ENCODE data around the gene SP140L. TPM values are rescaled to one million over a fixed set of nuclear protein-coding genes. Genes with fewer than 3 reads are reported as not detected.
A peak's percentile ranks its signal among the peaks of the same experiment; 100 is the strongest.
"Not testable (repeated sequence)": the region's sequence is repeated elsewhere in the genome, so short reads cannot be mapped to it uniquely, and the experiment has no call there.

Gene SP140L
- total RNA-seq (2022): 20.3 and 33.2 TPM in 2 replicates
- percentile 82 among the genes with signal in this experiment for Bru-seq, nascent RNA
- BruChase-seq, experiment 1, labeled RNA remaining after a 6-hour chase: percentile 70 among the genes with signal in this experiment
- BruChase-seq, experiment 2, labeled RNA remaining after a 2-hour chase: percentile 77 among the genes with signal in this experiment
- long read RNA-seq, transcript SP140L-203 (19 exons, 2,665 nt): major isoform, 21 of 42 reads
- long read RNA-seq, transcript SP140L-201 (18 exons, 2,502 nt): minor isoform, 8 of 42 reads
- long read RNA-seq, partial matches to known transcripts: 5 of 42 reads
- long read RNA-seq, other reads (novel, unspliced or antisense): 7 of 42 reads

DNA sequence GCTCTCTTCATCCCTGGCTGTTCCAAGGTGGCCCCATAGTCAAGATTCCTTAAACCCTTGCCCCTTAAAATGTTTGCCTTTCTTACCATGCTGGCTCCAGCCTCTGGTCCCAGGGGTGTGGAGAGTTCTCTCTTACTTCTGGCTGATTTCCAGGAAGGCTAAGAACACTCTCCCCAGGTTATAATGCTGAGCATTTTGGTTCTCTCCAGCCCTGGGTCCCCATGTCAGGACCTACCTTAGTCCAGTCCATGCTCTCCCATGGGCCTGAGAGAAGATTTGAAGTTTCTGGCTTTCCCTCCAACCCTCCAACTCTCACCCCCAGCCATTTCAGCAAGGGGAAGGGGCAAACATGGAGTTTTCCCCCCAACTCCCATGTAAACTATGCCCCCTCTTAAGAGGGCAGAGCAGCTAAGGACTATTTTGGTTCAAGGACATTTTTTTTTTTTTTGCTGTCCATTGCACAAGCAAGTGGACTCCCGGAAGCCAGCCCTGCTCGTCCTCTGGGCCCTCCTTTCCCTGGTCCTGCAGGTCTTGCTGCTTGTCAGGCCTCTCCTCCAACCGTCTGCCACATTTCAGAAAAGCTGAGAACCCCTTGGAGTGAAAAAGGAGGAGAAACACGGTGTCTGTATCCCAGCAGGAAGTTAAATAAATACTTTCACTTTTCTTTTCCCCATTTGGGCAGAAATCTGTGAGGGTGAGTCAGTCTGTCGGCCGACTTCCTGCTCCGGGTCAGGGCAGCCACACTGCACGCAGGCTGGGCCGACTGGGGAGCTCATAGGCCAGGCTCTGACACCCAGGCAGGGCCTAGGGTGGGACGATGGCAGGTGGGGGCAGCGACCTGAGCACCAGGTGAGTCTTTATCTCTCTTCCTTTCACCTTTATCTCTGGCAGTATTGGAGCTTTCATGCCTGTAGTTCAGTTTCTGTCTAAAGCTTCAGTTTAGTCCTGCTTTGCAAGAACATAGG lies at the start of gene SP140L:
TSS of gene SP140L (plus strand) at position 741 of the 965 bp plus-strand sequence. CDS start at position 818, 77 bp downstream.
- POLR2A ChIA-PET: interaction anchor here (0.7 to 3.8 kb wide), 17 partner anchors 9 to 472 kb away, joined by 3 to 24 read pairs (median 4); partner anchors contain the start of genes FBXO36, SP100, SP110 and TRIP12
- Mint-ChIP-seq H3K4me3 (ENCODE audit: unreplicated experiment) (peak within 1 kb of the TSS; percentile 88), H3K9me3 (ENCODE audit: unreplicated experiment) (no peaks in the 10 kb centered on the region), H3K27ac (ENCODE audit: low read depth, unreplicated experiment) (peak within 1 kb of the TSS; percentile 97), H3K36me3 (ENCODE audit: insufficient read depth, unreplicated experiment) (peaks cover 9% of the 10 kb centered on the region), H3K27me3 (ENCODE audit: insufficient read depth, unreplicated experiment) (no peaks in the 10 kb centered on the region), H3K4me1 (ENCODE audit: insufficient read depth, unreplicated experiment) (peaks cover 15% of the 10 kb centered on the region)
- intact Hi-C loops (cut with micrococcal nuclease): loop anchor here (5.0 kb wide), 2 partner anchors 91 to 104 kb away; partner anchors contain the start of gene SP100
- TF ChIP-seq, protein P1, sequence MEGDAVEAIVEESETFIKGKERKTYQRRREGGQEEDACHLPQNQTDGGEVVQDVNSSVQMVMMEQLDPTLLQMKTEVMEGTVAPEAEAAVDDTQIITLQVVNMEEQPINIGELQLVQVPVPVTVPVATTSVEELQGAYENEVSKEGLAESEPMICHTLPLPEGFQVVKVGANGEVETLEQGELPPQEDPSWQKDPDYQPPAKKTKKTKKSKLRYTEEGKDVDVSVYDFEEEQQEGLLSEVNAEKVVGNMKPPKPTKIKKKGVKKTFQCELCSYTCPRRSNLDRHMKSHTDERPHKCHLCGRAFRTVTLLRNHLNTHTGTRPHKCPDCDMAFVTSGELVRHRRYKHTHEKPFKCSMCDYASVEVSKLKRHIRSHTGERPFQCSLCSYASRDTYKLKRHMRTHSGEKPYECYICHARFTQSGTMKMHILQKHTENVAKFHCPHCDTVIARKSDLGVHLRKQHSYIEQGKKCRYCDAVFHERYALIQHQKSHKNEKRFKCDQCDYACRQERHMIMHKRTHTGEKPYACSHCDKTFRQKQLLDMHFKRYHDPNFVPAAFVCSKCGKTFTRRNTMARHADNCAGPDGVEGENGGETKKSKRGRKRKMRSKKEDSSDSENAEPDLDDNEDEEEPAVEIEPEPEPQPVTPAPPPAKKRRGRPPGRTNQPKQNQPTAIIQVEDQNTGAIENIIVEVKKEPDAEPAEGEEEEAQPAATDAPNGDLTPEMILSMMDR (IDR thresholded peaks at IDR 0.05; ENCODE audit: unreplicated experiment): no peak
- CTCF ChIA-PET: interaction anchor here (0.6 kb wide), 1 partner anchor 487 kb away, joined by 4 read pairs; no protein-coding TSS in a partner anchor
- TSS peak; percentile 79 for BruUV-seq (replicated peaks)
- peak; percentile 80 for DNase-seq (ENCODE audit: unreplicated experiment)

DNA sequence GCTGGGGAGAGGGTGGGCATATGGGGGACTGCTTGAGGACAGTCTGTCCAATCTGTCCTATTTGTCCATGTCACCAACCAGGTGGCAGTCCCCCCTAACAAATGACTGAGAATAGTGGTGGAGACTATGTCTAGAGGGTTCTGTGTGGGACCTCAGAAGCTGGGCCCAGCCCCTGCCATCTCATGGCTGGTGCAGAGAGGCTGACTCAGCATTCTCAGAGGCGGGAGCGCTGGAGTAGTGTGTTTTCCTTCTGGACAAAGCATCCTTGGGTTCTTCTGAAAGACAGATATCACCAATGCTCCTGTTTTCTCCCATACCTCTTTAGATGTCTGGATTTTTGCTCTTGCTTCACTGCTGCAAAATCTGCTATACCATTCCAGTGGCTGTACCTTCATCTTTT lies 44.1 kb upstream of the SP140L start:
- Mint-ChIP-seq H3K9me3 (ENCODE audit: unreplicated experiment) (no peaks in the 10 kb centered on the region), H3K4me1 (ENCODE audit: insufficient read depth, unreplicated experiment) (no peaks in the 10 kb centered on the region), H3K4me3 (ENCODE audit: unreplicated experiment) (no peak overlapping the region), H3K27me3 (ENCODE audit: insufficient read depth, unreplicated experiment) (peaks cover 28% of the 10 kb centered on the region), H3K27ac (ENCODE audit: low read depth, unreplicated experiment) (no peak overlapping the region), H3K36me3 (ENCODE audit: insufficient read depth, unreplicated experiment) (no peaks in the 10 kb centered on the region)
- ChIA-PET CTCF (no interaction called here), POLR2A (no interaction called here)
- TF ChIP-seq, protein P1 (IDR thresholded peaks at IDR 0.05; ENCODE audit: unreplicated experiment): no peak
- DNase-seq (ENCODE audit: unreplicated experiment): no peak
- BruUV-seq (replicated peaks): no TSS peak
- intact Hi-C loops (cut with micrococcal nuclease): no loop called here

DNA sequence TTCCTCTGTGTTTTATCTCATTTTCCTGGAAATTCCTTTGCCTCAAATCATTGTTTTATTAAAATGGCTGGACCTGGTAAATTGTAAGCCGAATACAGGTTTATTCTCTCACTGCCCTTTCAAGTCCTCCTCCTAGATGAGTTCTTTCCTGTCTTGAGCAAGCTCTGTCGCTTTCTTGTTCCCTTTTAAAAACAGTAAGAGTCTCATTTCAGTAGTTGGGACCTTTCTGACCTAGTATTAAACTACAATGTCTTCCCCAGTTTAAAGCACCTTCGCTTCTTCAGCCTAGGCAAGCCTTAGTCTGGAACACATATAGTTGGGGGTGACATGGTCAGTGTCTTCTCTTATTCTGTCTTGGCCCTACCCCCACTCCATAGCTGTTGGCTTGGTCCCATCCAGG lies 40.9 kb upstream of the SP140L start:
- Mint-ChIP-seq H3K27me3 (ENCODE audit: insufficient read depth, unreplicated experiment) (peaks cover 21% of the 10 kb centered on the region), H3K4me3 (ENCODE audit: unreplicated experiment) (no peak overlapping the region), H3K36me3 (ENCODE audit: insufficient read depth, unreplicated experiment) (no peaks in the 10 kb centered on the region), H3K9me3 (ENCODE audit: unreplicated experiment) (peaks cover 7% of the 10 kb centered on the region), H3K4me1 (ENCODE audit: insufficient read depth, unreplicated experiment) (no peaks in the 10 kb centered on the region), H3K27ac (ENCODE audit: low read depth, unreplicated experiment) (no peak overlapping the region)
- ChIA-PET POLR2A (no interaction called here), CTCF (no interaction called here)
- TF ChIP-seq, protein P1 (IDR thresholded peaks at IDR 0.05; ENCODE audit: unreplicated experiment): no peak
- intact Hi-C loops (cut with micrococcal nuclease): no loop called here
- BruUV-seq (replicated peaks): no TSS peak
- DNase-seq (ENCODE audit: unreplicated experiment): no peak

DNA sequence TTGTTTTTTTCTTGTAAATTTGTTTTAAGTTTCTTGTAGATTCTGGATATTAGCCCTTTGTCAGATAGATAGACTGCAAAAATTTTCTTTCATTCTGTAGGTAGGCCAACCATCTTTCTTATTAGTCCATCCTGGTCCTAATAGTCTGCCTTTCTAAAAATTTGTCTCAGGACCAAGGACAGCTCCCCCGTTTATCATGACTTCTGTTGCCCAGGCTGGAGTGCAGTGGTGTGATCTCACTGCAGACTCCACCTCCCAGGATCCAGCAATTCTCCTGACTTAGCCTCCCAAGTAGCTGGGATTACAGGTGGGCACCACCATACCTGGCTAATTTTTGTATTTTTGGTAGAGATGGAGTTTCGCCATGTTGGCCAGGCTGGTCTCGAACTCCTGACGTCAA lies 37.7 kb upstream of the SP140L start:
- not testable (repeated sequence) for H3K4me1 Mint-ChIP-seq (ENCODE audit: insufficient read depth, unreplicated experiment)

More for the DNA sequence above, 37.7 kb upstream of the SP140L start:
- CTCF ChIA-PET; H3K36me3 Mint-ChIP-seq (ENCODE audit: insufficient read depth, unreplicated experiment); H3K9me3 Mint-ChIP-seq (ENCODE audit: unreplicated experiment); H3K27ac Mint-ChIP-seq (ENCODE audit: low read depth, unreplicated experiment); BruUV-seq (replicated peaks); H3K4me3 Mint-ChIP-seq (ENCODE audit: unreplicated experiment); intact Hi-C loops (cut with micrococcal nuclease): not testable (repeated sequence)
- peaks cover 10% of the 10 kb centered on the region for H3K27me3 Mint-ChIP-seq (ENCODE audit: insufficient read depth, unreplicated experiment)
- peak; percentile 56 for DNase-seq (ENCODE audit: unreplicated experiment)
- POLR2A ChIA-PET: interaction anchor here (0.8 kb wide), 1 partner anchor 11 kb away, joined by 3 read pairs; no protein-coding TSS in a partner anchor
